Measurements from ENCODE around the gene PTRH1. TPM values are rescaled to one million over a fixed set of nuclear protein-coding genes. Genes with fewer than 3 reads are reported as not detected.

Gene PTRH1, protein sequence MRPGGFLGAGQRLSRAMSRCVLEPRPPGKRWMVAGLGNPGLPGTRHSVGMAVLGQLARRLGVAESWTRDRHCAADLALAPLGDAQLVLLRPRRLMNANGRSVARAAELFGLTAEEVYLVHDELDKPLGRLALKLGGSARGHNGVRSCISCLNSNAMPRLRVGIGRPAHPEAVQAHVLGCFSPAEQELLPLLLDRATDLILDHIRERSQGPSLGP
- total RNA-seq (2012; rRNA removed) (5.4 and 8.3 TPM in 2 replicates), polyA plus RNA-seq (2012; rRNA removed) (14.8 and 16.3 TPM in 2 replicates), Bru-seq, nascent RNA (percentile 41 among the genes with signal in this experiment), BruChase-seq, experiment 1, labeled RNA remaining after a 6-hour chase (percentile 47 among the genes with signal in this experiment), BruChase-seq, experiment 2, labeled RNA remaining after a 2-hour chase (percentile 48 among the genes with signal in this experiment)
- polyA plus RNA-seq (2012; cell fraction: cytosol; rRNA removed): 34.6 and 35.1 TPM in 2 replicates
- polyA plus RNA-seq (2012; cell fraction: nucleus; rRNA removed; ENCODE audit: low replicate concordance): 8.9 and 24.0 TPM in 2 replicates
- long read RNA-seq, transcript PTRH1-208 (5 exons, 814 nt): major isoform, 9 of 14 reads
- long read RNA-seq, partial matches to known transcripts: 0 of 14 reads
- long read RNA-seq, other reads (novel, unspliced or antisense): 2 of 14 reads

DNA sequence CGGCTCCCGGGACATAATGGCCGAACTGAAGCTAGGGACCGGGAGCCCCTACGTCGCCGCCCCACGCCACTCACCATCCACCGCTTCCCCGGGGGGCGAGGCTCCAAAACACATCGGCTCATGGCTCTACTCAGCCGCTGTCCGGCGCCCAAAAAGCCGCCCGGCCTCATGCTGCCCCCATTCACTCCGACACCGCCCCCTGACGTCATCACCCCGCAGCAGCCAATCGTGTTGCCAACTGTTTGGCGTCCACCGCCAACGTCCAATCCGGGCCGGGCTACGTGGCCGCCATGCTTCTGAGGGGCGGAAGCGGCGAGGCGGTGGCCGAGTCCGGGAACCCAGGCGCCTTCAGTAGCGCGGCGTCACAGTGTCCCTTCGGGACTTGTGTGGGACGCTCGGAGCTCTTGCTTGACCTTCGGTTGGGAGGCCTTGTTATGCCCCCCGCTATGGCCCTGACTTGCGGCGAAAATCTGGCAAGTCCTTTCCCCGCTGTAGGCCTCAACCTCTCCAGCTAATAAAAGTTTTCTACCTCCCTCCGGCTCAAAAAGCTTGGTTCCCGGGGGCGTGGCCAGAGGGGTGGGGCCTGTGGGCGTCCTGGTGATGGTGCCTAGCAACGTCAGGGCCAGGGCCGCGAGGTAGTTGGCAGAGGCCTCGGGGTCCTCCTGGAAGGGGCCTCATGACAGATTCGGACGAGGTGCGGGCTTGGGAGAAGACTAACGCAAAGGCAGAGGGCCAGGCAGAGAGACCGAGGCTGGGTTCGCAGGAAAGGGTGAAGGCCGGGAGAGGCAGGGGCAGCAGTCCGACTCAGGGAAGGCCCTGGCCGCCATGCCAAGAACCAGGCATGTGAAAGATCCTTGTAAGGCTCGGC lies at the start of gene PTRH1, which contains the start of gene TTC16:
Gene PTRH1 (minus strand): TSS at position 194 of the 868 bp plus-strand sequence. CDS start 24 bp downstream, at position 170.
Gene TTC16 (plus strand): TSS at position 610 of the 868 bp plus-strand sequence. CDS start 67 bp downstream, at position 677.
- Histone ChIP-seq H2BK5ac (ENCODE audit: low read depth, low read length, poor library complexity, severe bottlenecking) (peak within 1 kb of the TSS; percentile 32), H2AK9ac (replicated peaks; ENCODE audit: low read depth, low read length, poor library complexity) (peak within 1 kb of the TSS; percentile 97), H2BK20ac (ENCODE audit: low read depth, low read length) (0 out of 2 replicates have a peak within 1 kb of the TSS, but pooled peaks have one; percentile 25), H3K9me1 (ENCODE audit: insufficient read depth, low read length) (no peaks in the 10 kb centered on the region; the same call in 1 of the 2 replicates), H2BK15ac (ENCODE audit: low read depth, low read length) (no peak within 1 kb of the TSS; the same call in 2 of the 3 replicates), H3K56ac (ENCODE audit: extremely low read depth, insufficient read depth, low read length) (no peak within 1 kb of the TSS; the same call in 1 of the 2 replicates), H2AFZ (replicated peaks; ENCODE audit: low read length, poor library complexity) (peak within 1 kb of the TSS; percentile 99), H3K4me1 (ENCODE audit: control insufficient read depth, insufficient read depth, low read length) (peaks cover 7% of the 10 kb centered on the region), H3K23ac (ENCODE audit: low read depth, low read length) (peak within 1 kb of the TSS; percentile 87), H3K4ac (ENCODE audit: low read depth, low read length) (peak within 1 kb of the TSS; percentile 30; the same call in 1 of the 2 replicates), H4K91ac (ENCODE audit: insufficient read depth, low read depth, low read length) (no peak within 1 kb of the TSS), H3K27ac (ENCODE audit: insufficient read depth, low read length) (peak within 1 kb of the TSS; percentile 46), H3K4me3 (ENCODE audit: insufficient read depth, low read depth, low read length) (peak within 1 kb of the TSS; percentile 80), H3K79me1 (ENCODE audit: low read depth in 1 of 2, low read length in 2 of 2) (peaks cover 2 to 14% of the 10 kb centered on the region in 2 experiments; a peak in 3 of 4 replicates), H3K9ac (ENCODE audit: low read depth, low read length) (peak within 1 kb of the TSS; percentile 49), H3K9me3 (ENCODE audit: control insufficient read depth, insufficient read depth, low read length) (no peaks in the 10 kb centered on the region), H3K27me3 (ENCODE audit: control insufficient read depth, insufficient read depth, low read length) (no peaks in the 10 kb centered on the region), H4K8ac (ENCODE audit: low read depth in 2 of 2, low read length in 2 of 2) (peak within 1 kb of the TSS; percentile 26 to 86; a peak in 3 of 4 replicates), H4K5ac (ENCODE audit: low read depth, low read length) (peak within 1 kb of the TSS; percentile 51), H2BK120ac (ENCODE audit: low read depth, low read length) (no peak within 1 kb of the TSS), H3K36me3 (ENCODE audit: control insufficient read depth, insufficient read depth, low read length) (no peaks in the 10 kb centered on the region), H3K18ac (ENCODE audit: low read depth, low read length) (no peak within 1 kb of the TSS; the same call in 1 of the 2 replicates), H4K20me1 (ENCODE audit: insufficient read depth, low read length) (peaks cover 7% of the 10 kb centered on the region), H3K14ac (replicated peaks; ENCODE audit: low read depth, low read length) (0 out of 2 replicates have a peak within 1 kb of the TSS, but pooled peaks have one; percentile 51), H3K4me2 (ENCODE audit: low read depth, low read length) (peak within 1 kb of the TSS; percentile 84), H2AK5ac (ENCODE audit: low read depth, low read length) (peak within 1 kb of the TSS; percentile 59; the same call in 1 of the 2 replicates)
- DNase-seq (peak; percentile 93), ATAC-seq (ENCODE audit: low read depth) (peak; percentile 98)
- ChIA-PET POLR2A (ENCODE audit: unreplicated experiment) (no interaction called here), CTCF (interaction anchor here (2.0 kb wide), 1 partner anchor 19 kb away, joined by 7 read pairs; the partner anchor contains the start of gene TOR2A)
- BruUV-seq (replicated peaks): no TSS peak
- intact Hi-C loops (cut with micrococcal nuclease) (loop anchor here (1.0 kb wide), 1 partner anchor 125 kb away; no protein-coding TSS in a partner anchor), dilution Hi-C loops (cut with HindIII; ENCODE audit: low sequenced_read_pairs, unreplicated experiment) (no loop called here), in situ Hi-C loops (cut with MboI; ENCODE audit: low sequenced_read_pairs) (no loop called here)
- TF ChIP-seq FOS (IDR thresholded peaks at IDR 0.05; ENCODE audit: low read depth, low read length) (no peak), CTCF (conservative IDR thresholded peaks at IDR 0.05; ENCODE audit: low read depth, low read length) (no peak), MXI1 (IDR thresholded peaks at IDR 0.05; ENCODE audit: borderline replicate concordance, low read depth, low read length) (peak; percentile 68), CHD1 (IDR thresholded peaks at IDR 0.05; ENCODE audit: low read depth, low read length) (no peak), MAZ (IDR thresholded peaks at IDR 0.05; ENCODE audit: borderline replicate concordance, low read depth, low read length) (peak; percentile 45; the same call in 1 of the 2 replicates), POLR2A (IDR thresholded peaks at IDR 0.05; ENCODE audit: low read depth, low read length) (peak; percentile 43; the same call in 1 of the 2 replicates), NFE2L2 (IDR thresholded peaks at IDR 0.05; ENCODE audit: low read depth, low read length) (no peak)
- 8% methylated on average over 33 of the region's 65 CpGs; no CpG with 5 or more reads in 1 of the 2 experiments for WGBS, 2 experiments (ENCODE audit: extremely low coverage in 2 of 2, insufficient read length in 1 of 2)

All from IMR-90 (cell line).